GM23338 (cell line): ENCODE data around the gene KRTAP22-2. TPM values are rescaled to one million over a fixed set of nuclear protein-coding genes. Genes with fewer than 3 reads are reported as not detected.

Experiments used
- ATAC-seq: fragments of 200-7000 bp; cut with Tn5 transposase; 3 replicates; pipeline ENCODE4 v1.9.1; 2020
- DNase-seq: peaks from one replicate; pipeline ENCODE4 v3.0.0-alpha.2; 2015; ENCODE audit warnings: low spot score
- H2AFZ ChIP-seq: fragments of 200-600 bp; sonication (generic); 2 replicates; pipeline ENCODE4 v1.8.0; 2016; ENCODE audit warnings: antibody characterized with exemption, mild to moderate bottlenecking, moderate library complexity
- H3F3A ChIP-seq: fragments of 200-600 bp; sonication (generic); replicated peaks from 2 replicates; pipeline ENCODE4 v1.8.0; 2017; ENCODE audit warnings: antibody characterized with exemption, mixed run types, low read depth
- H3K27ac ChIP-seq: fragments of 200-600 bp; sonication (generic); 2 replicates; pipeline ENCODE4 v1.6.1; 2016; ENCODE audit warnings: low read depth
- H3K27me3 ChIP-seq: fragments of 200-600 bp; sonication (generic); 2 replicates; pipeline ENCODE4 v1.8.0; 2016; ENCODE audit warnings: mild to moderate bottlenecking, mixed run types, moderate library complexity; ENCODE audit not compliant: insufficient read depth
- H3K36me3 ChIP-seq: fragments of 200-600 bp; sonication (generic); 2 replicates; pipeline ENCODE4 v1.8.0; 2016; ENCODE audit warnings: mild to moderate bottlenecking; ENCODE audit not compliant: insufficient read depth
- H3K4me1 ChIP-seq: fragments of 200-600 bp; sonication (generic); 2 replicates; pipeline ENCODE4 v1.8.0; 2016; ENCODE audit warnings: mild to moderate bottlenecking, moderate library complexity; ENCODE audit not compliant: insufficient read depth
- H3K4me2 ChIP-seq: fragments of 200-600 bp; sonication (generic); 2 replicates; pipeline ENCODE4 v1.7.1; 2017; ENCODE audit warnings: mixed run types
- H3K4me3 ChIP-seq: fragments of 200-600 bp; sonication (generic); 2 replicates; pipeline ENCODE4 v1.6.1; 2016; ENCODE audit warnings: mixed run types
- H3K79me2 ChIP-seq: fragments of 200-600 bp; sonication (generic); replicated peaks from 2 replicates; pipeline ENCODE4 v1.8.0; 2017; ENCODE audit warnings: mild to moderate bottlenecking; ENCODE audit not compliant: insufficient read depth
- H3K9me2 ChIP-seq: fragments of 200-600 bp; sonication (generic); 2 replicates; pipeline ENCODE4 v1.8.0; 2017; ENCODE audit not compliant: insufficient read depth
- H4K20me1 ChIP-seq: fragments of 200-600 bp; sonication (generic); replicated peaks from 2 replicates; pipeline ENCODE4 v1.8.0; 2017; ENCODE audit warnings: mild to moderate bottlenecking; ENCODE audit not compliant: insufficient read depth
- H3K27ac Mint-ChIP-seq: 2 replicates; pipeline ENCODE4 v1.8.0; 2020; ENCODE audit warnings: inconsistent platforms, mild to moderate bottlenecking, moderate library complexity, mixed read lengths
- H3K27me3 Mint-ChIP-seq: 3 replicates; pipeline ENCODE4 v1.8.0; 2022; ENCODE audit warnings: low read depth, mild to moderate bottlenecking, moderate library complexity, mixed read lengths, inconsistent platforms; ENCODE audit not compliant: insufficient read depth, poor library complexity
- H3K36me3 Mint-ChIP-seq: 3 replicates; pipeline ENCODE4 v1.8.0; 2021; ENCODE audit warnings: low read depth, mild to moderate bottlenecking, inconsistent platforms, moderate library complexity, mixed read lengths
- H3K4me1 Mint-ChIP-seq: 3 replicates; pipeline ENCODE4 v1.8.0; 2020; ENCODE audit warnings: mild to moderate bottlenecking, inconsistent platforms, mixed read lengths
- H3K4me3 Mint-ChIP-seq: 3 replicates; pipeline ENCODE4 v1.8.0; 2021; ENCODE audit warnings: moderate library complexity, mild to moderate bottlenecking, inconsistent platforms, mixed read lengths
- H3K9me3 Mint-ChIP-seq: 3 replicates; pipeline ENCODE4 v1.8.0; 2020; ENCODE audit warnings: moderate library complexity, mild to moderate bottlenecking, inconsistent platforms, mixed read lengths
- CREB1 ChIP-seq: fragments of 250-450 bp; sonication (Bioruptor Pico); IDR thresholded peaks from 2 replicates; pipeline ENCODE4 v1.5.0; 2020; ENCODE audit warnings: low read depth, mild to moderate bottlenecking, moderate library complexity
- EZH2 ChIP-seq: fragments of 200-600 bp; sonication (generic); IDR thresholded peaks from one replicate; pipeline ENCODE4 v1.8.0; 2017; ENCODE audit warnings: antibody characterized with exemption, mild to moderate bottlenecking, low read depth; ENCODE audit not compliant: unreplicated experiment
- EZH2phosphoT487 ChIP-seq: fragments of 200-600 bp; sonication (generic); IDR thresholded peaks from one replicate; pipeline ENCODE4 v1.8.1; 2018; ENCODE audit warnings: antibody characterized with exemption; ENCODE audit not compliant: unreplicated experiment
- JUNB ChIP-seq: IDR thresholded peaks from one replicate; pipeline ENCODE4 v1.6.1; 2016; ENCODE audit warnings: antibody characterized with exemption; ENCODE audit not compliant: unreplicated experiment
- NANOG ChIP-seq: IDR thresholded peaks from 2 replicates; pipeline ENCODE4 v1.6.1; 2016; ENCODE audit warnings: antibody characterized with exemption, borderline replicate concordance
- POLR2AphosphoS5 ChIP-seq: IDR thresholded peaks from 2 replicates; pipeline ENCODE4 v1.6.1; 2016; ENCODE audit warnings: antibody characterized with exemption, low read depth
- STAT1 ChIP-seq: IDR thresholded peaks from one replicate; pipeline ENCODE4 v1.6.1; 2016; ENCODE audit warnings: antibody characterized with exemption; ENCODE audit not compliant: unreplicated experiment
- ZNF114 ChIP-seq: fragments of 250-450 bp; sonication (Bioruptor Pico); IDR thresholded peaks from 2 replicates; pipeline ENCODE4 v1.5.0; 2020; ENCODE audit warnings: mild to moderate bottlenecking, moderate library complexity
- ZNF331 ChIP-seq: fragments of 250-450 bp; sonication (Bioruptor Pico); IDR thresholded peaks from 2 replicates; pipeline ENCODE4 v1.5.0; 2020; ENCODE audit warnings: low read depth, mild to moderate bottlenecking, moderate library complexity
- polyA plus RNA-seq: library from polyadenylated mRNA; unstranded; fragments of >200 nt; fragmentation: Nextera tagmentation; extraction: Ambion mirVana; gene quantifications from 2 replicates; pipeline ENCODE4 v1.2.1, GENCODE V29; 2016
- total RNA-seq: library from RNA; depleted of rRNA; stranded (reverse); fragments of >200 nt; shearing (Covaris generic); gene quantifications from 2 replicates; pipeline ENCODE4 v1.2.3, GENCODE V29; 2014
- TF ChIP-seq, protein P1 (sequence below): IDR thresholded peaks from 2 replicates; pipeline ENCODE4 v1.6.1; 2016; ENCODE audit warnings: antibody characterized with exemption
- TF ChIP-seq, protein P2 (sequence below): IDR thresholded peaks from one replicate; pipeline ENCODE4 v1.6.1; 2018; ENCODE audit warnings: antibody characterized with exemption; ENCODE audit not compliant: unreplicated experiment
- TF ChIP-seq, protein P3 (sequence below): fragments of 250-450 bp; sonication (Bioruptor Pico); IDR thresholded peaks from 2 replicates; pipeline ENCODE4 v1.5.0; 2020; ENCODE audit warnings: mild to moderate bottlenecking, moderate library complexity

Gene KRTAP22-2
- total and polyA plus RNA-seq, 2 experiments from 2014 or later: not detected

DNA sequence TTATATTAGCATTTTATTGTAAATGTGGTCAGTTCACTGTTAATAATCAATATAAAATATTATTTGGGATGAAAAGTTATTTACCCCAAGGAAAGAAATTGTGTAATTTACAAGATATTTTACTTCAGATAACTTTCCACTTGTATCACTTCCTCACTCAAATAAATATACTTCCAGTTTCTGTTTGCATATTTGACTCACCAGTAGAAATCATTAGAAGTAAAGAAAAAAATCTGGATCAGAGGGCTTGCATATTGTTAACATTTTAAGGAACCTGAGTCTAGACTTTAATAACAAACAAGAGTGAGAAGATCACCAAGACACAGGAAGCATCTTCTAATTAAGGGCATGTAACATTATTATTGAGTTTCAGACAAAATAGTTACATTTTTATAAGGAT is 29.9 kb upstream of the KRTAP22-2 start (continued):
- no peak for TF ChIP-seq EZH2phosphoT487
- TF ChIP-seq, protein P1, sequence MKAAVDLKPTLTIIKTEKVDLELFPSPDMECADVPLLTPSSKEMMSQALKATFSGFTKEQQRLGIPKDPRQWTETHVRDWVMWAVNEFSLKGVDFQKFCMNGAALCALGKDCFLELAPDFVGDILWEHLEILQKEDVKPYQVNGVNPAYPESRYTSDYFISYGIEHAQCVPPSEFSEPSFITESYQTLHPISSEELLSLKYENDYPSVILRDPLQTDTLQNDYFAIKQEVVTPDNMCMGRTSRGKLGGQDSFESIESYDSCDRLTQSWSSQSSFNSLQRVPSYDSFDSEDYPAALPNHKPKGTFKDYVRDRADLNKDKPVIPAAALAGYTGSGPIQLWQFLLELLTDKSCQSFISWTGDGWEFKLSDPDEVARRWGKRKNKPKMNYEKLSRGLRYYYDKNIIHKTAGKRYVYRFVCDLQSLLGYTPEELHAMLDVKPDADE: no peak

DNA sequence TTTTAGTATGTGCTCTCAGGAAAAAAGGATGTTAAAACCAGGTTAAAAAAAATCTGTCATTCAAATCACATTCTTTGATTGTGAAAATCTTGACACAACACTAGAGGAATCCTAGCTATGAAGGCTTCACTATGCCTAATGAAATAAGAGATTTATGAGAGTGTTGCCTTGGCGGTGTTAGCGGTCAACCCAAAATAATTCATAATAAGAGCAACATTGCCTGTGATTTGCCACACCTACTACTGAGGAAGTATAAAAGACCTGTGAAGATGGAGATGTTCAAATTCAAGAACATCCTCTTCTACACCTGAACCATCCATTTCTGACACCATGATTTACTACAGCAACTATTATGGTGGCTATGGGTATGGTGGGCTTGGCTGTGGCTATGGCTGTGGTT is 25.9 kb upstream of the KRTAP22-2 start, which contains the start of gene KRTAP20-1:
KRTAP20-1 (plus strand) TSS at position 301 of the 400 bp plus-strand sequence; CDS start at position 331, 30 bp downstream.
- no peaks in the 10 kb centered on the region for H3K27me3 ChIP-seq
- no peak within 1 kb of the TSS for H2AFZ ChIP-seq
- H3K79me2 ChIP-seq: no peaks in the 10 kb centered on the region
- no peak for ATAC-seq
- H3K27ac ChIP-seq: no peak within 1 kb of the TSS
- Mint-ChIP-seq H3K27ac (no peak within 1 kb of the TSS), H3K27me3 (no peaks in the 10 kb centered on the region), H3K4me3 (no peak within 1 kb of the TSS), H3K4me1 (no peaks in the 10 kb centered on the region), H3K9me3 (peaks cover 3% of the 10 kb centered on the region; the same call in 1 of the 3 replicates), H3K36me3 (no peaks in the 10 kb centered on the region)
- TF ChIP-seq EZH2: no peak
- TF ChIP-seq, protein P2, sequence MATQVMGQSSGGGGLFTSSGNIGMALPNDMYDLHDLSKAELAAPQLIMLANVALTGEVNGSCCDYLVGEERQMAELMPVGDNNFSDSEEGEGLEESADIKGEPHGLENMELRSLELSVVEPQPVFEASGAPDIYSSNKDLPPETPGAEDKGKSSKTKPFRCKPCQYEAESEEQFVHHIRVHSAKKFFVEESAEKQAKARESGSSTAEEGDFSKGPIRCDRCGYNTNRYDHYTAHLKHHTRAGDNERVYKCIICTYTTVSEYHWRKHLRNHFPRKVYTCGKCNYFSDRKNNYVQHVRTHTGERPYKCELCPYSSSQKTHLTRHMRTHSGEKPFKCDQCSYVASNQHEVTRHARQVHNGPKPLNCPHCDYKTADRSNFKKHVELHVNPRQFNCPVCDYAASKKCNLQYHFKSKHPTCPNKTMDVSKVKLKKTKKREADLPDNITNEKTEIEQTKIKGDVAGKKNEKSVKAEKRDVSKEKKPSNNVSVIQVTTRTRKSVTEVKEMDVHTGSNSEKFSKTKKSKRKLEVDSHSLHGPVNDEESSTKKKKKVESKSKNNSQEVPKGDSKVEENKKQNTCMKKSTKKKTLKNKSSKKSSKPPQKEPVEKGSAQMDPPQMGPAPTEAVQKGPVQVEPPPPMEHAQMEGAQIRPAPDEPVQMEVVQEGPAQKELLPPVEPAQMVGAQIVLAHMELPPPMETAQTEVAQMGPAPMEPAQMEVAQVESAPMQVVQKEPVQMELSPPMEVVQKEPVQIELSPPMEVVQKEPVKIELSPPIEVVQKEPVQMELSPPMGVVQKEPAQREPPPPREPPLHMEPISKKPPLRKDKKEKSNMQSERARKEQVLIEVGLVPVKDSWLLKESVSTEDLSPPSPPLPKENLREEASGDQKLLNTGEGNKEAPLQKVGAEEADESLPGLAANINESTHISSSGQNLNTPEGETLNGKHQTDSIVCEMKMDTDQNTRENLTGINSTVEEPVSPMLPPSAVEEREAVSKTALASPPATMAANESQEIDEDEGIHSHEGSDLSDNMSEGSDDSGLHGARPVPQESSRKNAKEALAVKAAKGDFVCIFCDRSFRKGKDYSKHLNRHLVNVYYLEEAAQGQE: no peak
- TF ChIP-seq JUNB: no peak
- TF ChIP-seq ZNF114 (CRISPR knock-in tag): no peak
- no peak for TF ChIP-seq STAT1
- TF ChIP-seq ZNF331 (CRISPR knock-in tag): no peak
- TF ChIP-seq, protein P1: no peak
- no peak for TF ChIP-seq CREB1 (CRISPR knock-in tag)
- TF ChIP-seq POLR2AphosphoS5: no peak
- TF ChIP-seq, protein P3, sequence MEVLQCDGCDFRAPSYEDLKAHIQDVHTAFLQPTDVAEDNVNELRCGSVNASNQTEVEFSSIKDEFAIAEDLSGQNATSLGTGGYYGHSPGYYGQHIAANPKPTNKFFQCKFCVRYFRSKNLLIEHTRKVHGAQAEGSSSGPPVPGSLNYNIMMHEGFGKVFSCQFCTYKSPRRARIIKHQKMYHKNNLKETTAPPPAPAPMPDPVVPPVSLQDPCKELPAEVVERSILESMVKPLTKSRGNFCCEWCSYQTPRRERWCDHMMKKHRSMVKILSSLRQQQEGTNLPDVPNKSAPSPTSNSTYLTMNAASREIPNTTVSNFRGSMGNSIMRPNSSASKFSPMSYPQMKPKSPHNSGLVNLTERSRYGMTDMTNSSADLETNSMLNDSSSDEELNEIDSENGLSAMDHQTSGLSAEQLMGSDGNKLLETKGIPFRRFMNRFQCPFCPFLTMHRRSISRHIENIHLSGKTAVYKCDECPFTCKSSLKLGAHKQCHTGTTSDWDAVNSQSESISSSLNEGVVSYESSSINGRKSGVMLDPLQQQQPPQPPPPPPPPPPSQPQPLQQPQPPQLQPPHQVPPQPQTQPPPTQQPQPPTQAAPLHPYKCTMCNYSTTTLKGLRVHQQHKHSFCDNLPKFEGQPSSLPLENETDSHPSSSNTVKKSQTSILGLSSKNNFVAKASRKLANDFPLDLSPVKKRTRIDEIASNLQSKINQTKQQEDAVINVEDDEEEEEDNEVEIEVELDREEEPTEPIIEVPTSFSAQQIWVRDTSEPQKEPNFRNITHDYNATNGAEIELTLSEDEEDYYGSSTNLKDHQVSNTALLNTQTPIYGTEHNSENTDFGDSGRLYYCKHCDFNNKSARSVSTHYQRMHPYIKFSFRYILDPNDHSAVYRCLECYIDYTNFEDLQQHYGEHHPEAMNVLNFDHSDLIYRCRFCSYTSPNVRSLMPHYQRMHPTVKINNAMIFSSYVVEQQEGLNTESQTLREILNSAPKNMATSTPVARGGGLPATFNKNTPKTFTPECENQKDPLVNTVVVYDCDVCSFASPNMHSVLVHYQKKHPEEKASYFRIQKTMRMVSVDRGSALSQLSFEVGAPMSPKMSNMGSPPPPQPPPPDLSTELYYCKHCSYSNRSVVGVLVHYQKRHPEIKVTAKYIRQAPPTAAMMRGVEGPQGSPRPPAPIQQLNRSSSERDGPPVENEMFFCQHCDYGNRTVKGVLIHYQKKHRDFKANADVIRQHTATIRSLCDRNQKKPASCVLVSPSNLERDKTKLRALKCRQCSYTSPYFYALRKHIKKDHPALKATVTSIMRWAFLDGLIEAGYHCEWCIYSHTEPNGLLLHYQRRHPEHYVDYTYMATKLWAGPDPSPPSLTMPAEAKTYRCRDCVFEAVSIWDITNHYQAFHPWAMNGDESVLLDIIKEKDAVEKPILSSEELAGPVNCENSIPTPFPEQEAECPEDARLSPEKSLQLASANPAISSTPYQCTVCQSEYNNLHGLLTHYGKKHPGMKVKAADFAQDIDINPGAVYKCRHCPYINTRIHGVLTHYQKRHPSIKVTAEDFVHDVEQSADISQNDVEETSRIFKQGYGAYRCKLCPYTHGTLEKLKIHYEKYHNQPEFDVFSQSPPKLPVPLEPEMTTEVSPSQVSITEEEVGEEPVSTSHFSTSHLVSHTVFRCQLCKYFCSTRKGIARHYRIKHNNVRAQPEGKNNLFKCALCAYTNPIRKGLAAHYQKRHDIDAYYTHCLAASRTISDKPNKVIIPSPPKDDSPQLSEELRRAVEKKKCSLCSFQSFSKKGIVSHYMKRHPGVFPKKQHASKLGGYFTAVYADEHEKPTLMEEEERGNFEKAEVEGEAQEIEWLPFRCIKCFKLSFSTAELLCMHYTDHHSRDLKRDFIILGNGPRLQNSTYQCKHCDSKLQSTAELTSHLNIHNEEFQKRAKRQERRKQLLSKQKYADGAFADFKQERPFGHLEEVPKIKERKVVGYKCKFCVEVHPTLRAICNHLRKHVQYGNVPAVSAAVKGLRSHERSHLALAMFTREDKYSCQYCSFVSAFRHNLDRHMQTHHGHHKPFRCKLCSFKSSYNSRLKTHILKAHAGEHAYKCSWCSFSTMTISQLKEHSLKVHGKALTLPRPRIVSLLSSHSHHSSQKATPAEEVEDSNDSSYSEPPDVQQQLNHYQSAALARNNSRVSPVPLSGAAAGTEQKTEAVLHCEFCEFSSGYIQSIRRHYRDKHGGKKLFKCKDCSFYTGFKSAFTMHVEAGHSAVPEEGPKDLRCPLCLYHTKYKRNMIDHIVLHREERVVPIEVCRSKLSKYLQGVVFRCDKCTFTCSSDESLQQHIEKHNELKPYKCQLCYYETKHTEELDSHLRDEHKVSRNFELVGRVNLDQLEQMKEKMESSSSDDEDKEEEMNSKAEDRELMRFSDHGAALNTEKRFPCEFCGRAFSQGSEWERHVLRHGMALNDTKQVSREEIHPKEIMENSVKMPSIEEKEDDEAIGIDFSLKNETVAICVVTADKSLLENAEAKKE (CRISPR knock-in tag): no peak
- no peak for TF ChIP-seq EZH2phosphoT487
- TF ChIP-seq NANOG: no peak
- no peaks in the 10 kb centered on the region for H3K36me3 ChIP-seq
- no peaks in the 10 kb centered on the region for H3K9me2 ChIP-seq
- no peaks in the 10 kb centered on the region for H3F3A ChIP-seq
- no peaks in the 10 kb centered on the region for H4K20me1 ChIP-seq
- no peak within 1 kb of the TSS for H3K4me3 ChIP-seq
- H3K4me2 ChIP-seq: no peak within 1 kb of the TSS
- no peak for DNase-seq
- no peaks in the 10 kb centered on the region for H3K4me1 ChIP-seq
